H54 (cell line): ENCODE data around the gene DPP10.

Experiments used
- DNase-seq: peaks from one replicate; pipeline ENCODE4 v3.0.0; 2011; ENCODE audit warnings: low spot score, mixed read lengths; ENCODE audit not compliant: insufficient read length
- FAIRE-seq: peaks from 3 replicates; lab custom pipeline; 2011; peaks lifted over from hg19 to GRCh38; lab: Jason Lieb, UNC
- POLR2A ChIP-seq: IDR thresholded peaks from 2 replicates; pipeline ENCODE4 v1.6.1; 2011; ENCODE audit warnings: low read depth, mild to moderate bottlenecking, low read length

Gene DPP10

DNA sequence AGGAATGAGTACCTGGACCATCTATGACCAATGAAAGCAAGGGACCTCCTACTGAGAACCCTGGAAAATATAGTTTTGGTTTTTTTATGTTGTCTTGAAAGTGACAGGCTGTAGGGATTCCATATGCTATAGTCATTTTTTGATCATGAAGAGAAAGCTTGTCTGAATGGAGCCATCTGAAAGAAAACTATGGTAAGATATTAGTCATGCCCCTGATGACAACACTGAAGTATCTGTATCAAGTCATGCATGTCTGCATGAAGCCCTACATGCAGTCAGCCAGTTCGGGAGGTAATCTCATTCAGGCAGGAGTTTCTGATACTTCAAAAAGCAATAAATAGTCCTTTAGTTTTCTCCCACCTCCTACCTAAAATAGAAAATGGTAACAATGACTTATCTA, 1042.0 kb downstream of the DPP10 start:
- no peak for DNase-seq
- FAIRE-seq: no peak
- no peak for TF ChIP-seq POLR2A

- no peak for FAIRE-seq
- no peak for DNase-seq
- no peak for TF ChIP-seq POLR2A
Observed at GRCh38 chr2:115484983-115485382, 1042.5 kb downstream of the DPP10 start.

- DNase-seq (no peak), FAIRE-seq (no peak)
- TF ChIP-seq POLR2A: no peak
Observed at GRCh38 chr2:115491186-115491793, 1048.8 kb downstream of the DPP10 start.

DNA sequence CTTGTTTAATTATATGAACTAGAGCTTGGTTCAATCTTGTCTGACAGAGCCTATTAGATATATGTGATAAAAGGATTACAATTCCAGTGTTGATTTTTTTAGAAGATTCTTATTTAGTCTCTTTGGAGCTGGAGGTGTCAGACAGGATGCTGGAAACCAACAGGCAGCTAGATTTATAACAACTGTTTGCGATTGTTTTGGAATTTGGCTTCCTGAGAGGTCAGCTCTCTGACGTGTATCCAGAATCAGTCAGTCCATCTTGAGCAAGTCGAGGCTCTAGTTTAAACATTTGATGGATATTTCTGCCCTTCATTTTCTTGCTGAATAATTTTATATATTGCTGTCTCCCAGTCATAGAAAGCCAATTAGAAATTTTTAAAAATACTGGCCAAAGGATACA, 1062.9 kb downstream of the DPP10 start:
- DNase-seq: no peak
- FAIRE-seq: no peak
- no peak for TF ChIP-seq POLR2A

- FAIRE-seq (no peak), DNase-seq (no peak)
- TF ChIP-seq POLR2A: no peak
Observed at GRCh38 chr2:115520727-115521126, 1078.3 kb downstream of the DPP10 start.

DNA sequence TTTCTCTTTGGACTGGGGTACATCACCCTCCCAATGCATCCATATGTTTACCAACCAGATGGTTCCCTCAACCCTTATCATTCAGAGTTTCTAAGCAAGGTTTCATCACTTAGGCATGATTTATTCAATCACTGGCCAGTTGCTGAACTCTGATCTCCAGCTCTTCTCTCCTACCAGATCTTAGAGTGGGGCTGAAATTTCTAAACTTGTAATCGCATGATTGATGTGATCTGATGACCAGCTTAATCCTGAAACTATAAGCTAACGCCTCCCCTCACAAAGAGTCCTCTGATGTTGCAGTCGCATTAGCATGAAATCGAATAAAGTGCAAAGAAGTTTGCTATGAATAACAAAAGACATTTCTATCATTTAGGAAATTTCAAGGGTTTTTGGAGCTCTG, 1082.0 kb downstream of the DPP10 start:
- no peak for TF ChIP-seq POLR2A
- FAIRE-seq: no peak

DNA sequence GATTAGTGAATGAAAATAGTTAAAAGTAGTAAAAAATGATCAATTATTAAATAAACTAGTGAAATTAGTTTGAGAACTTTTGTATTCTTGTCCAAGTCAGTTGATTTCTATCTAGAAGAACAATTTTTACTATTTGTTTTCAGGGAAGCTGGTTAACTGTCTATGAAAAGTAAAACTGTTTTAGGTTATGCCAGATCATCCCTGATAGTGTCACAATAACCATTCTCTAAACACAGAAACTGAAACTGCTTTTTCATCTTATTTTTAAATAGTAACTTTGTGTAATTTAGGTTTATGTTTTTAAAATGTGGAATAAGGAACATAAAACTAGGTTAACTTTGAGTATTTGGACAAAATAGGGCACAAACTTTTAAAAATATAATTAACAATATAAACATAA, 1087.2 kb downstream of the DPP10 start:
- no peak for FAIRE-seq
- no peak for DNase-seq
- no peak for TF ChIP-seq POLR2A

More for the DNA sequence above, 1082.0 kb downstream of the DPP10 start:
- DNase-seq: no peak

DNA sequence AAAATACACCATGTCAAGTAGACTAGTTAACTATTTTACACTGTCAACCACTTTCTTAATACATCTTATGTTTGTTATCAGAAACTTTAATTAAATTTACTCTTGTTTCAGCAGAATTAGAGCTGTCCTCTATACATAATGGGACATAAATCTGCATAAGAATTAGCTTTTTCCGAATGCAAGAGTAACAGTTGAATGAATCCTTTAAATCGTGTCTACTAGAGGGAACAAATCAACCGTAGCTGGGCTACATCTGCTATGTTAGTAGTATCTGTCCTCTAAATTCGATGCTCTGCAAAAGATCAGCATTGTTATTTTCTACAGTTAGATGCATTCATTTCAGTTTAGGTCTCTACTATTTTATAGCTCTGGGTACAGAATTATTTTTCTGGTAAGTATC, 1090.6 kb downstream of the DPP10 start:
- no peak for TF ChIP-seq POLR2A
- FAIRE-seq (no peak), DNase-seq (no peak)

GRCh38 chr2:115541814-115542213, 1099.4 kb downstream of the DPP10 start:
- no peak for TF ChIP-seq POLR2A
- DNase-seq: no peak
- FAIRE-seq: no peak

GRCh38 chr2:115542331-115542730, 1099.9 kb downstream of the DPP10 start:
- no peak for FAIRE-seq
- TF ChIP-seq POLR2A: no peak

DNA sequence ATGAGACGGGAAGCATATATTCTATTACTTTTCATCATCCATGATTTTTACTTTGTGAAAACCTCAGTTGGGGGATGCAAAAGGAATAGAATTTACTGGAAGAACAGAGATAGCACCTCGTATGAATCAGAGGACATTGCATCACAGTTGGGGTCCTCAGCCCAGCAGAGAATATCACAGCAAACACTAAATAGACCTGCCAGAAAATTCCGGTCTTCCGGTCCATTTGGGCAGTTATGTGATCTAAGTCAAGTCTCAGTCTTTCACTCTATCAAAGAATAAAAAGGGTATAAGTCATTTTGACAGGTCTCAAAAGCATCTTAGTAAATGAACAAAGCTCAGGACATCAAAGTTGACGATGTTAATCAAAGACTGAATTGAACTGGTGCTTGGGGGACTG, 1100.6 kb downstream of the DPP10 start:
- DNase-seq: no peak
- TF ChIP-seq POLR2A: no peak
- no peak for FAIRE-seq

More at GRCh38 chr2:115542331-115542730, 1099.9 kb downstream of the DPP10 start:
- DNase-seq: no peak

GRCh38 chr2:115543461-115543860, 1101.0 kb downstream of the DPP10 start:
- FAIRE-seq (no peak), DNase-seq (no peak)
- no peak for TF ChIP-seq POLR2A

DNA sequence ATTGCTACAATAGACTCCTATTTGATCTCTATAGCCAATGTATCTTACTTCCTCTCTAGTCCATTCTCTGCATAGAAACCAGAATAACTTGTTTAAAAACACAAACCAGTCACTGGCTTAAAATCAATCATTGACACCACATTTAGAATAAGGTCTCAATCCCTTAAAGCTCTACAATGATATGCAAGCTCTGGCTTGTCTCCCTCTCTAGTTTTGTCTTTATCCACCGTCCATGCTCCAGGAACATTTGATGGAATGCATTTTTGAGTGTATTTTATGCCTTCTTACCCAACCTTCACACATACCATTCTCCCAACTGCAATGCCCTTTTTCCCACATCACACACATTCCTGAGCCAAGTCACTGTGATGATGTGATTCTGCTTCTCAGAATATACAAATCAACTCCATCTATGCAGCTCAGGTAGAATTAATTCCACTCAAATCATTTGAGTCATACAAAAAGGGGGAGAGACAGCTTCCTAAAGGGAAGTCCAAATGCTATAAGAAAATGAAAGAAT, 1107.2 kb downstream of the DPP10 start:
- no peak for DNase-seq
- TF ChIP-seq POLR2A: no peak
- no peak for FAIRE-seq

DNA sequence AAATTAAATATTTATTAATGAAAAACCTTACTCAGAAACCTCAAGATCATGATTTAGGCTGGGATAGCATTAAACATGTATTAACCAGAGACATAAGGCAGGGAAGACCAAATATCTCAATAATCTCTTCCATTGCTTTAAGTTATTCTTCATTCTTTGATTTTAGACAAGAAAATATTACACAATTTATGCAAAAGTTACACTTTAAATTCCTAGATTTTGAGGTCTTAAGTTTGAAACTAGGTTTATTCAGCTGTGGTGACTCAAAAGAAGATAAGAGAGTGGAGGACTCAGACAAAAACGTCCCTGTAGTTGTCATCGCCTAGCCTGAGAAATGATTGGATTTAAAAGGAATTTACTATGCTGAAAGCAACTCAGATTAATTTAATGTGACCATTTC, 1110.3 kb downstream of the DPP10 start:
- FAIRE-seq: no peak
- no peak for TF ChIP-seq POLR2A
- DNase-seq: no peak

DNA sequence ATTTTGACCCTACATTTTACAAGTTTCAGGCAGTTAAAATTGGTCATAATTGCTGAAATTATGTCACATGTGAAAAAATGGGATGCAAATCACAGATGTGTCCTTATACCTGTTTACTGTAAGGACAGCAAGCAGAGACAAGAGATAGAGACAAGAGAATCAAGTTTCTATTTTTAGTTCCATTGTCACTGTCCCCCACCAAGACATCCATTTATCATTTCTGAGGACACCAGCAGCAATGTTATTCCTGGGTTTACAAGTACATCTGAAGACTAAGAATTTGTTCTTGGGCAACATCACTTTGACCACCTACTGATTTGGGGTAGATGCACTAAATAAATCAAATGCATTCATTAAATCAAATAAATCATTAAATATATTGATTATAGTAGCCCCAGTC, 1111.7 kb downstream of the DPP10 start:
- no peak for TF ChIP-seq POLR2A
- DNase-seq (no peak), FAIRE-seq (no peak)
